Gastroesophageal sphincter (tissue), 4 donors: ENCODE results near the gene GATA1. TPM values are rescaled to one million over a fixed set of nuclear protein-coding genes. Genes with fewer than 3 reads are reported as not detected.

Experiments
- ATAC-seq: fragments of 150-250 bp; one replicate; pipeline ENCODE4 v1.9.1; 2016; ENCODE audit warnings: mild to moderate bottlenecking, moderate library complexity
- H3K27ac ChIP-seq, 4 donors: fragments of 200-600 bp; sonication (generic) in 3 of 4; 1 replicate in 3 of 4; 2 replicates in 1 of 4; pipeline ENCODE4 v1.5.1; 2016 to 2019
- H3K27me3 ChIP-seq: fragments of 200-600 bp; sonication (generic); one replicate; pipeline ENCODE4 v1.5.1; 2019
- H3K36me3 ChIP-seq, 2 donors: fragments of 200-600 bp; sonication (generic); one replicate each; pipeline ENCODE4 v1.5.1; 2019; ENCODE audit warnings: control low read depth in 1 of 2
- H3K4me1 ChIP-seq, 3 donors: fragments of 200-600 bp; sonication (generic); 1 replicate in 2 of 3; 2 replicates in 1 of 3; pipeline ENCODE4 v1.5.1; 2016 to 2019; ENCODE audit warnings: control low read depth in 2 of 3
- H3K4me3 ChIP-seq, 2 donors: fragments of 200-600 bp; sonication (generic); one replicate each; pipeline ENCODE4 v1.5.1; 2019; ENCODE audit warnings: mild to moderate bottlenecking in 1 of 2, moderate library complexity in 1 of 2
- H3K9me3 ChIP-seq, 3 donors: fragments of 200-600 bp; sonication (generic); one replicate each; pipeline ENCODE4 v1.5.1; 2017 to 2019; ENCODE audit warnings: control low read depth in 2 of 3
- CTCF ChIP-seq, 4 experiments: fragments of 200-600 bp in 2 of 4; fragments of 450-650 bp in 2 of 4; sonication (generic) in 1 of 4; IDR thresholded peaks; one replicate each; pipeline ENCODE4 v1.5.1; 2017 to 2019; ENCODE audit warnings: antibody characterized with exemption in 4 of 4, mild to moderate bottlenecking in 2 of 4, moderate library complexity in 2 of 4
- EP300 ChIP-seq: sonication (generic); formaldehyde crosslinking; IDR thresholded peaks from one replicate; pipeline ENCODE4 v1.6.1; 2017; ENCODE audit warnings: antibody characterized with exemption, mild to moderate bottlenecking
- POLR2A ChIP-seq, 2 donors: fragments of 450-650 bp; IDR thresholded peaks; one replicate each; pipeline ENCODE4 v1.6.1; 2017; ENCODE audit warnings: antibody characterized with exemption in 2 of 2, mild to moderate bottlenecking in 2 of 2, moderate library complexity in 1 of 2
- POLR2AphosphoS5 ChIP-seq: sonication (generic); formaldehyde crosslinking; IDR thresholded peaks from one replicate; pipeline ENCODE4 v1.6.1; 2017; ENCODE audit warnings: antibody characterized with exemption
- WGBS, 2 donors: methylation state at CpG; one replicate each; pipeline ENCODE4 v1.1.5; 2018; ENCODE audit warnings: low coverage in 1 of 2; 5-methylcytosine and 5-hydroxymethylcytosine counted together
- total RNA-seq, 4 donors: library from RNA; depleted of rRNA; stranded (reverse); fragments of >200 nt; gene quantifications; one replicate each; pipeline ENCODE4 v1.1.0, GENCODE V29; 2016

Gene GATA1
- total RNA-seq, 4 donors from 2014 or later, result not detected

- Histone ChIP-seq H3K27ac (no peak overlapping the region), H3K36me3 (no peaks in the 10 kb centered on the region), H3K27me3 (no peaks in the 10 kb centered on the region), H3K4me3 (no peak overlapping the region), H3K9me3 (no peaks in the 10 kb centered on the region), H3K4me1 (no peaks in the 10 kb centered on the region)
- TF ChIP-seq POLR2A (IDR thresholded peaks at IDR 0.05), result no peak
- no peak for TF ChIP-seq POLR2AphosphoS5
- TF ChIP-seq CTCF (IDR thresholded peaks at IDR 0.05), result no peak
- no peak for ATAC-seq
- WGBS, 2 donors, result 33% methylated on average over 2 of the region's 8 CpGs; no CpG with 5 or more reads in 1 of the 2 donors
Observed at GRCh38 chrX:48753708-48754228, 32.6 kb upstream of the GATA1 start.

GRCh38 chrX:48754238-48754637 is 32.2 kb upstream of the GATA1 start:
- no peaks in the 10 kb centered on the region for H3K27me3 ChIP-seq
- 33% methylated on average over 2 of the region's 8 CpGs; no CpG with 5 or more reads in 1 of the 2 donors for WGBS, 2 donors
- no peak for ATAC-seq
- no peaks in the 10 kb centered on the region for H3K4me1 ChIP-seq
- no peaks in the 10 kb centered on the region for H3K36me3 ChIP-seq
- no peaks in the 10 kb centered on the region for H3K9me3 ChIP-seq
- H3K4me3 ChIP-seq, result no peak overlapping the region
- no peak for TF ChIP-seq POLR2AphosphoS5
- TF ChIP-seq POLR2A (IDR thresholded peaks at IDR 0.05), result no peak
- no peak for TF ChIP-seq CTCF (IDR thresholded peaks at IDR 0.05)
- no peak for TF ChIP-seq EP300
- no peak overlapping the region for H3K27ac ChIP-seq

GRCh38 chrX:48761674-48762471 is 24.5 kb upstream of the GATA1 start, which contains the start of gene GLOD5:
Gene GLOD5 (plus strand): TSS chrX:48761747. CDS start chrX:48761791, 44 bp downstream.
- Histone ChIP-seq H3K27me3 (peaks cover 6% of the 10 kb centered on the region), H3K36me3 (no peaks in the 10 kb centered on the region), H3K9me3 (no peaks in the 10 kb centered on the region), H3K4me3 (no peak within 1 kb of the TSS), H3K4me1 (no peaks in the 10 kb centered on the region), H3K27ac (no peak within 1 kb of the TSS)
- TF ChIP-seq POLR2AphosphoS5, result no peak
- TF ChIP-seq CTCF (IDR thresholded peaks at IDR 0.05), result no peak
- no peak for TF ChIP-seq POLR2A (IDR thresholded peaks at IDR 0.05)
- TF ChIP-seq EP300, result no peak
- ATAC-seq, result no peak
- WGBS, 2 donors, result 54 to 60% methylated on average over 1 to 2 of the region's 12 CpGs

GRCh38 chrX:48769230-48769629 is 17.2 kb upstream of the GATA1 start:
- ATAC-seq, result no peak
- H3K27ac ChIP-seq, result no peak overlapping the region
- no peaks in the 10 kb centered on the region for H3K9me3 ChIP-seq
- TF ChIP-seq POLR2AphosphoS5 (no peak), CTCF (IDR thresholded peaks at IDR 0.05) (no peak), POLR2A (IDR thresholded peaks at IDR 0.05) (no peak)
- WGBS, 2 donors, result 76 to 92% methylated on average over 6 of the region's 6 CpGs
- H3K4me3 ChIP-seq, result no peak overlapping the region
- H3K27me3 ChIP-seq, result no peaks in the 10 kb centered on the region
- no peaks in the 10 kb centered on the region for H3K36me3 ChIP-seq
- H3K4me1 ChIP-seq, result no peaks in the 10 kb centered on the region

- Histone ChIP-seq H3K36me3 (no peaks in the 10 kb centered on the region), H3K4me1 (no peaks in the 10 kb centered on the region), H3K27me3 (no peaks in the 10 kb centered on the region), H3K27ac (no peak overlapping the region), H3K9me3 (no peaks in the 10 kb centered on the region), H3K4me3 (no peak overlapping the region)
- ATAC-seq, result no peak
- no peak for TF ChIP-seq POLR2AphosphoS5
- no peak for TF ChIP-seq EP300
- no peak for TF ChIP-seq CTCF (IDR thresholded peaks at IDR 0.05)
- TF ChIP-seq POLR2A (IDR thresholded peaks at IDR 0.05), result no peak
- 48 to 54% methylated on average over 2 to 4 of the region's 6 CpGs for WGBS, 2 donors
Observed at GRCh38 chrX:48770296-48770695, 16.1 kb upstream of the GATA1 start.
